Breast epithelium (tissue), 3 donors: ENCODE results near the gene CSMD2.

Source experiments
- POLR2A ChIP-seq: fragments of 450-650 bp; IDR thresholded peaks from one replicate; pipeline ENCODE4 v1.6.1; 2016; ENCODE audit warnings: antibody characterized with exemption, mild to moderate bottlenecking, moderate library complexity
- POLR2AphosphoS5 ChIP-seq, 3 donors: sonication (generic); formaldehyde crosslinking; IDR thresholded peaks; one replicate each; pipeline ENCODE4 v1.6.1; 2017; ENCODE audit warnings: antibody characterized with exemption in 3 of 3
- TF ChIP-seq, protein P1 (sequence below), 3 donors: fragments of 450-650 bp; IDR thresholded peaks; one replicate each; pipeline ENCODE4 v1.5.1; 2016 to 2017; ENCODE audit warnings: antibody characterized with exemption in 3 of 3, mild to moderate bottlenecking in 3 of 3, moderate library complexity in 3 of 3

DNA sequence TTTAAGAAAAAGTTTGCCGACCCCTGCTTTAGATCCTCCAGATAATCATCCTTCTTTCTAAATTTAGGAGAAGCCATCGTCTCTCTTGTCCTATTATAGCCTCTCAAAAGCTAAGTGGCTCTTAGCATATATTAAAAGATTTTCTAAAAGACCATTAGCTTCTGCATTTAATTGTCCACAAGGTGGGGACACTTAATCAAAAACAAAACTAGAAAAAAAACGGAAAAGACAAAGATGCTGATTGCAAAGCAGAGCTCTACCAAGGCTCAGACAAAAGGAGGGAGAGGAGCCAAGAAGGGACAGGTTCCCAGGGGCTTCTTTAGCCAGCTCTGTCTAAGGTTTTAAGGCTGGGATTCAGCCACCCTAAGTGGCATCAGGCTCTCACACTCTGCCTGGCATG is 429.4 kb downstream of the CSMD2 start:
- TF ChIP-seq, protein P1, sequence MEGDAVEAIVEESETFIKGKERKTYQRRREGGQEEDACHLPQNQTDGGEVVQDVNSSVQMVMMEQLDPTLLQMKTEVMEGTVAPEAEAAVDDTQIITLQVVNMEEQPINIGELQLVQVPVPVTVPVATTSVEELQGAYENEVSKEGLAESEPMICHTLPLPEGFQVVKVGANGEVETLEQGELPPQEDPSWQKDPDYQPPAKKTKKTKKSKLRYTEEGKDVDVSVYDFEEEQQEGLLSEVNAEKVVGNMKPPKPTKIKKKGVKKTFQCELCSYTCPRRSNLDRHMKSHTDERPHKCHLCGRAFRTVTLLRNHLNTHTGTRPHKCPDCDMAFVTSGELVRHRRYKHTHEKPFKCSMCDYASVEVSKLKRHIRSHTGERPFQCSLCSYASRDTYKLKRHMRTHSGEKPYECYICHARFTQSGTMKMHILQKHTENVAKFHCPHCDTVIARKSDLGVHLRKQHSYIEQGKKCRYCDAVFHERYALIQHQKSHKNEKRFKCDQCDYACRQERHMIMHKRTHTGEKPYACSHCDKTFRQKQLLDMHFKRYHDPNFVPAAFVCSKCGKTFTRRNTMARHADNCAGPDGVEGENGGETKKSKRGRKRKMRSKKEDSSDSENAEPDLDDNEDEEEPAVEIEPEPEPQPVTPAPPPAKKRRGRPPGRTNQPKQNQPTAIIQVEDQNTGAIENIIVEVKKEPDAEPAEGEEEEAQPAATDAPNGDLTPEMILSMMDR (IDR thresholded peaks at IDR 0.05) = no peak
- TF ChIP-seq POLR2A (no peak), POLR2AphosphoS5 (IDR thresholded peaks at IDR 0.05) (no peak)
